CD14-positive monocyte (primary cell): ENCODE measurements around the gene TAF13. TPM values are rescaled to one million over a fixed set of nuclear protein-coding genes. Genes with fewer than 3 reads are reported as not detected.

Experiments used
- DNase-seq, 3 donors: peaks; one replicate each; pipeline ENCODE4 v3.0.0-alpha.2; 2011 to 2022
- H2AFZ ChIP-seq: 2 replicates; pipeline ENCODE4 v1.6.0; 2012; ENCODE audit warnings: mild to moderate bottlenecking, low read depth, low read length, inconsistent platforms; ENCODE audit not compliant: insufficient read depth, poor library complexity, severe bottlenecking
- H3K27ac ChIP-seq, 2 donors: 1 replicate in 1 of 2; 2 replicates in 1 of 2; pipeline ENCODE4 v1.5.1; 2012 to 2013; ENCODE audit warnings: low read length in 2 of 2, control low read depth in 1 of 2, inconsistent platforms in 1 of 2, low read depth in 1 of 2, mild to moderate bottlenecking in 1 of 2
- H3K27me3 ChIP-seq, 2 donors: one replicate each; pipeline versions ENCODE4 v1.6.0 to v1.6.1; 2011 to 2013; ENCODE audit warnings: low read length in 2 of 2; ENCODE audit not compliant: control insufficient read depth in 2 of 2, insufficient read depth in 2 of 2
- H3K36me3 ChIP-seq, 2 donors: replicated peaks in 1 of 2; 1 replicate in 1 of 2; 2 replicates in 1 of 2; pipeline versions ENCODE4 v1.5.1 to v1.6.1; 2012 to 2013; ENCODE audit warnings: low read length in 2 of 2, control low read depth in 1 of 2, inconsistent platforms in 1 of 2, mild to moderate bottlenecking in 1 of 2; ENCODE audit not compliant: insufficient read depth in 2 of 2, control insufficient read depth in 1 of 2
- H3K4me1 ChIP-seq, 2 donors: 1 replicate in 1 of 2; 2 replicates in 1 of 2; pipeline versions ENCODE4 v1.5.1 to v1.6.1; 2012 to 2013; ENCODE audit warnings: low read length in 2 of 2, control low read depth in 1 of 2, inconsistent platforms in 1 of 2, mild to moderate bottlenecking in 1 of 2, moderate library complexity in 1 of 2; ENCODE audit not compliant: insufficient read depth in 2 of 2, control insufficient read depth in 1 of 2
- H3K4me2 ChIP-seq: replicated peaks from 2 replicates; pipeline ENCODE3; 2012; ENCODE audit warnings: low read length, moderate library complexity, mild to moderate bottlenecking; ENCODE audit not compliant: poor library complexity, severe bottlenecking; ENCODE audit errors: extremely low read depth
- H3K4me3 ChIP-seq, 3 experiments: fragments of 200-600 bp in 1 of 3; sonication (generic) in 1 of 3; replicated peaks in 1 of 3; 1 replicate in 2 of 3; 2 replicates in 1 of 3; pipeline ENCODE4 v1.5.1; 2011 to 2013; ENCODE audit warnings: low read length in 3 of 3, mild to moderate bottlenecking in 3 of 3, control low read depth in 2 of 3, low read depth in 2 of 3, inconsistent platforms in 1 of 3, moderate library complexity in 1 of 3
- H3K79me2 ChIP-seq: 2 replicates; pipeline ENCODE4 v1.6.0; 2012; ENCODE audit warnings: mild to moderate bottlenecking, control low read depth, inconsistent platforms, low read length, moderate library complexity; ENCODE audit not compliant: insufficient read depth
- H3K9ac ChIP-seq: 2 replicates; pipeline ENCODE4 v1.6.0; 2017; ENCODE audit warnings: low read length, mild to moderate bottlenecking; ENCODE audit not compliant: insufficient read depth, poor library complexity, severe bottlenecking
- H3K9me3 ChIP-seq, 2 donors: replicated peaks in 1 of 2; 1 replicate in 1 of 2; 2 replicates in 1 of 2; pipeline versions ENCODE4 v1.5.1 to v1.6.1; 2012 to 2013; ENCODE audit warnings: low read length in 2 of 2, control low read depth in 1 of 2; ENCODE audit not compliant: control insufficient read depth in 1 of 2, insufficient read depth in 1 of 2
- H4K20me1 ChIP-seq: 2 replicates; pipeline ENCODE4 v1.6.0; 2012; ENCODE audit warnings: mild to moderate bottlenecking, low read length, control low read depth, moderate library complexity; ENCODE audit not compliant: insufficient read depth
- H3K27ac Mint-ChIP-seq, 7 donors: one replicate each; pipeline ENCODE4 v1.8.0; 2020; ENCODE audit warnings: mild to moderate bottlenecking in 7 of 7, mixed read lengths in 7 of 7, moderate library complexity in 6 of 7, inconsistent platforms in 2 of 7
- H3K27me3 Mint-ChIP-seq, 3 donors: one replicate each; pipeline ENCODE4 v1.8.0; 2021 to 2022; ENCODE audit warnings: low read depth in 3 of 3, mild to moderate bottlenecking in 3 of 3, mixed read lengths in 3 of 3, moderate library complexity in 3 of 3, inconsistent platforms in 1 of 3
- H3K36me3 Mint-ChIP-seq, 2 donors: one replicate each; pipeline ENCODE4 v1.8.0; 2020; ENCODE audit warnings: mixed read lengths in 2 of 2, inconsistent platforms in 1 of 2, mild to moderate bottlenecking in 1 of 2
- H3K4me1 Mint-ChIP-seq: one replicate; pipeline ENCODE4 v1.8.0; 2020; ENCODE audit warnings: mild to moderate bottlenecking, mixed read lengths
- H3K4me3 Mint-ChIP-seq, 2 donors: one replicate each; pipeline ENCODE4 v1.8.0; 2020; ENCODE audit warnings: mild to moderate bottlenecking in 2 of 2, mixed read lengths in 2 of 2, moderate library complexity in 1 of 2
- H3K9me3 Mint-ChIP-seq, 7 donors: one replicate each; pipeline ENCODE4 v1.8.0; 2020 to 2022; ENCODE audit warnings: mixed read lengths in 7 of 7, mild to moderate bottlenecking in 6 of 7, moderate library complexity in 6 of 7, inconsistent platforms in 2 of 7
- CTCF ChIP-seq: fragments of 200-600 bp; IDR thresholded peaks from one replicate; pipeline ENCODE4 v1.8.0; 2022; ENCODE audit warnings: antibody characterized with exemption, mild to moderate bottlenecking
- WGBS: methylation state at CpG from one replicate; pipeline ENCODE4 v1.1.5; 2013; ENCODE audit warnings: missing lambda C conversion rate; ENCODE audit not compliant: insufficient coverage; 5-methylcytosine and 5-hydroxymethylcytosine counted together
- intact Hi-C, 2 donors: fragments of 100-400 bp; cut with micrococcal nuclease; formaldehyde crosslinking; loops; one replicate each; pipeline versions ENCODE4 v1.15.0 to v1.15.1; 2023
- polyA minus RNA-seq: library from RNA; depleted of rRNA, polyadenylated mRNA; stranded (reverse); fragments of >200 nt; gene quantifications from 2 replicates; pipeline ENCODE4 v1.2.3, GENCODE V29; 2012
- polyA plus RNA-seq, 3 donors: library from polyadenylated mRNA; depleted of rRNA in 1 of 3; unstranded in 2 of 3; stranded (reverse) in 1 of 3; fragments of 300-500 nt in 2 of 3; fragments of >200 nt in 1 of 3; fragmentation: Illumina TruSeq in 2 of 3; gene quantifications; 1 replicate in 2 of 3; 2 replicates in 1 of 3; pipeline ENCODE4 v1.2.3, GENCODE V29; 2012 to 2021
- total RNA-seq, 12 experiments: library from RNA in 1 of 12; stranded (reverse) in 1 of 12; fragments of 120-200 nt in 1 of 12; gene quantifications; one replicate each; pipeline ENCODE4 v1.2.4 and lab custom pipeline; 2013 to 2026; ENCODE audit warnings: mixed read lengths in 6 of 12, inconsistent platforms in 1 of 12

Gene TAF13, protein sequence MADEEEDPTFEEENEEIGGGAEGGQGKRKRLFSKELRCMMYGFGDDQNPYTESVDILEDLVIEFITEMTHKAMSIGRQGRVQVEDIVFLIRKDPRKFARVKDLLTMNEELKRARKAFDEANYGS
- total RNA-seq (2013) = 19.0 TPM
- 10 to 100 TPM in 1 of 3 donors, 1 to 10 TPM in 2; 1.2 to 17.7 (median 5.2) TPM for polyA plus RNA-seq
- polyA minus RNA-seq = 5.5 and 8.9 TPM in 2 replicates
- 30.2 to 65.4 (median 52.8) reads per million in 11 experiments for total RNA-seq (lab: John Stamatoyannopoulos, UW)

DNA sequence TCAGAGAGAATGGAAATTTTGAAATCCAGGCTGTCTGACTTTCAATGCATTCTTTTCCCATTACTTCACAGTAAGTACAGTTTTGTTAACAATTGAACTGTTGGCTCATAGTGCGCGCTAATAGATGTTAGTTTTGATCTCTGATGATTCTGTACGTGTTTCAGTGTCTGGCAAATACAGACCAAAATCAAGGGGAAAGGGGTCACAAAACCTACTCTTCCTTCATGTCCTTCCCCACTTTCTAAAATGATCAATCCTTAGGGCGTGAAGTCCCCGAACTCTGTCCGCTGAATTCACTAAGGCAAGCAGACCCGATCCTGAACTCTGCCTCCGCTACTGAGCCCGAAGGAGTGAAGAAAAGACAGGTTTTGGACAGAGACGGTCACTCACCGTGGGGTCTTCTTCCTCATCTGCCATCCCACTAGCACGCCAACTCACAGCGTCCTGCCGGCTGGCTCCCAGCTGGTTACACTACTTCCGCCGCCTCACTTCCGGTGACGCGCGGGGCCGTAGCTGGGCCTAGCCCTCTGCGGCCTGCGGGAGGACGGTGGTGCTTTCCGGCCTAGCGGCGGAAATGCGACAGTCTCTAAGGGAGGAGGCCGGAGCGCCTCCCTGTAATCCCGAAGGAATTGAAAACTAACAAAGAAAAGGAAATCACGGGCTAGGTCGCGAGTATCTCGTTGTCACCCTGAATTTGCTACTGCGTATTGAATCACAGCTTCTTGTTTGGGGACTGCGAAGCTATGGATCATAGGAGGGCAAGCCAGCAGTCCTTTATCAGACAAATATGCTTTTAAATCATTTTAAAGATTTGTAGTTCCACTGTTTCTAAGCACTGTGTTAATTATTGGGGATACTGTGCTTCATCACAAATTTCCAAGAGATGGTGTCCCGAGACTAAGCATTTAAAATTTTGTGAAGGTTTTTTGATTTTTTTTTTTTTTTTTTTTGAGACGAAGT lies at the start of gene TAF13:
TAF13 (minus strand) TSS at position 473 of the 960 bp plus-strand sequence; CDS start at position 417, 56 bp downstream.
- peak within 1 kb of the TSS; percentile 82 for H3K9ac ChIP-seq
- peak within 1 kb of the TSS; percentile 77 for H3K4me2 ChIP-seq
- peaks cover 16 to 27% of the 10 kb centered on the region in 2 donors for H3K4me1 ChIP-seq
- H3K36me3 Mint-ChIP-seq = peaks cover 13 to 23% of the 10 kb centered on the region in 2 donors
- H3K36me3 ChIP-seq = peaks cover under 1 to 2% of the 10 kb centered on the region in 2 donors
- peak within 1 kb of the TSS; percentile 70 for H2AFZ ChIP-seq
- H3K27me3 ChIP-seq = no peaks in the 10 kb centered on the region
- DNase-seq = peak; percentile 93 to 97 (median 95)
- H3K4me1 Mint-ChIP-seq = peaks cover 18% of the 10 kb centered on the region
- 0% methylated on average over 32 of the region's 39 CpGs for WGBS
- no peak for TF ChIP-seq CTCF
- H3K27ac ChIP-seq = peak within 1 kb of the TSS; percentile 83 to 99
- H3K4me3 ChIP-seq = peak within 1 kb of the TSS; percentile 91 to 99 (median 94)
- peaks cover 0 to 3% (median 3%) of the 10 kb centered on the region in 3 donors for H3K27me3 Mint-ChIP-seq
- peak within 1 kb of the TSS; percentile 95 to 99 for H3K4me3 Mint-ChIP-seq
- peak within 1 kb of the TSS; percentile 99 to 100 (median 99) for H3K27ac Mint-ChIP-seq
- no peaks in the 10 kb centered on the region for H3K9me3 ChIP-seq
- peaks cover 0 to 2% (median 0%) of the 10 kb centered on the region in 7 donors for H3K9me3 Mint-ChIP-seq
- H3K79me2 ChIP-seq = peaks cover 27% of the 10 kb centered on the region
- no peaks in the 10 kb centered on the region for H4K20me1 ChIP-seq
- intact Hi-C loops = loop anchor here in 1 of 2 donors (2.0 kb wide), 1 partner anchor 15 kb away; the partner anchor contains the start of gene TMEM167B

DNA sequence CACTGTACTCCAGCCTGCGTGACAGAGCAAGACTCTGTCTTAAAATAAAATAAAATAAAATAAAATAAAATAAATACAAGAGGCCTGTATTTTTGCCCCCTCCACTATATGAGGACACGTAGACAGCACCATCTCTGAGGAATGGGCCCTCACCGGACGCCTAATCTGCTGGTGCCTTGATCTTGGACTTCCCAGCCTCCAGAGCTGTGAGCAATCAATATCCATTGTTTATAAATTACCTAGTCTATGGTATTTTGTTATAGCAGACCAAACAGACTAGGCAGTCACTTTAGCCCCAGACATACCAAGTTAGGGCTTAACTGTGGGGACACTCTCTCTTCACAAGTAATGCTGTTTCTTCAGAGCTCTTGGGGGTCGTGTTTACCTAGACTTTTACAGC lies 44.6 kb upstream of the TAF13 start:
- Histone ChIP-seq H3K9me3 (no peaks in the 10 kb centered on the region), H3K36me3 (no peaks in the 10 kb centered on the region), H3K4me2 (no peak overlapping the region), H3K27ac (no peak overlapping the region), H3K4me3 (no peak overlapping the region), H4K20me1 (no peaks in the 10 kb centered on the region), H3K27me3 (peaks cover 11 to 13% of the 10 kb centered on the region in 2 donors), H3K79me2 (no peaks in the 10 kb centered on the region), H2AFZ (no peak overlapping the region), H3K9ac (no peak overlapping the region), H3K4me1 (no peaks in the 10 kb centered on the region)
- no peaks in the 10 kb centered on the region for H3K9me3 Mint-ChIP-seq
- no peaks in the 10 kb centered on the region for H3K36me3 Mint-ChIP-seq
- DNase-seq = no peak
- peaks cover 17 to 35% (median 26%) of the 10 kb centered on the region in 3 donors for H3K27me3 Mint-ChIP-seq
- no CpG with 5 or more reads among the region's 5 CpGs for WGBS
- no peak for TF ChIP-seq CTCF
- H3K4me1 Mint-ChIP-seq = no peaks in the 10 kb centered on the region
- intact Hi-C loops = no loop called here
- H3K4me3 Mint-ChIP-seq = no peak overlapping the region
- no peak overlapping the region for H3K27ac Mint-ChIP-seq
